Naive B cell (primary cell): ENCODE results near the gene ASTN2. TPM values are rescaled to one million over a fixed set of nuclear protein-coding genes. Genes with fewer than 3 reads are reported as not detected.

Source experiments
- ATAC-seq, 2 donors: fragments of 150-1000 bp; cut with Tn5 transposase; 2 replicates each; pipeline ENCODE4 v1.10.0; 2021; ENCODE audit warnings: low read depth in 2 of 2, mild to moderate bottlenecking in 2 of 2, moderate library complexity in 2 of 2
- DNase-seq: peaks from one replicate; pipeline ENCODE4 v3.0.0; 2022
- H3K27ac Mint-ChIP-seq, 6 donors: one replicate each; pipeline ENCODE4 v1.8.0; 2020 to 2022; ENCODE audit warnings: mild to moderate bottlenecking in 6 of 6, mixed read lengths in 6 of 6, moderate library complexity in 5 of 6, inconsistent platforms in 2 of 6
- H3K27me3 Mint-ChIP-seq, 3 donors: one replicate each; pipeline ENCODE4 v1.8.0; 2021 to 2022; ENCODE audit warnings: mixed read lengths in 3 of 3, mild to moderate bottlenecking in 1 of 3
- H3K36me3 Mint-ChIP-seq, 2 donors: one replicate each; pipeline ENCODE4 v1.8.0; 2020 to 2022; ENCODE audit warnings: mixed read lengths in 2 of 2, inconsistent platforms in 1 of 2, mild to moderate bottlenecking in 1 of 2
- H3K4me1 Mint-ChIP-seq, 3 donors: one replicate each; pipeline ENCODE4 v1.8.0; 2020 to 2022; ENCODE audit warnings: mixed read lengths in 3 of 3, inconsistent platforms in 1 of 3, mild to moderate bottlenecking in 1 of 3, moderate library complexity in 1 of 3
- H3K4me3 Mint-ChIP-seq, 8 donors: one replicate each; pipeline ENCODE4 v1.8.0; 2020 to 2022; ENCODE audit warnings: mild to moderate bottlenecking in 8 of 8, mixed read lengths in 8 of 8, moderate library complexity in 8 of 8, inconsistent platforms in 2 of 8
- H3K9me3 Mint-ChIP-seq, 7 donors: one replicate each; pipeline ENCODE4 v1.8.0; 2020 to 2022; ENCODE audit warnings: mixed read lengths in 7 of 7, mild to moderate bottlenecking in 5 of 7, inconsistent platforms in 2 of 7, moderate library complexity in 1 of 7
- polyA plus RNA-seq, 6 donors: library from polyadenylated mRNA; unstranded; fragments of 300-500 nt; fragmentation: Illumina TruSeq; gene quantifications; one replicate each; pipeline ENCODE4 v1.2.3, GENCODE V29; 2021; ENCODE audit warnings: low read depth in 6 of 6

ASTN2 gene
- polyA plus RNA-seq, 6 donors from 2014 or later = 0.89 to 2.5 (median 1.5) TPM; not detected in 1

DNA sequence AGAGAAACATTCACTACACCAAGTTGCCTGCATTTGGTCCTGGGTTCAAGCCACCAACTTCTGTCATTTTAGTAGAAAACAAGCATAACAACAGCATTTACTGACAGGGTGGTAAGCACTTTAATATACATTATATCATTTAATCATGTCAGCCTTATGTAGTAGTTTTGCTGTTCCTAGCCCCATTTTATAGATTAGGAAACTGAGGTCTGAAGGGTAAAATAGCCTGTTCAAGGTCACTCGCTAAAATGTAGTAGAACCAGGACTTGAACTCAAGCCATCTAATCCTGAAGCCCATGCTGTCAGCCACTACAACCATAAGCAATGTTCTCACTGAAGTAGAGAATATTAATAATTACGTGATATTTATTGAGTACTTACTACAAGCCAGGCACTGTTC lies 787.4 kb downstream of the ASTN2 start:
- DNase-seq = no peak
- Mint-ChIP-seq H3K27me3 (peaks cover 0 to 4% (median 0%) of the 10 kb centered on the region in 3 donors), H3K4me1 (no peaks in the 10 kb centered on the region), H3K4me3 (no peak overlapping the region), H3K36me3 (peaks cover 0 to 7% of the 10 kb centered on the region in 2 donors), H3K27ac (no peak overlapping the region), H3K9me3 (peaks cover 0 to 5% (median 0%) of the 10 kb centered on the region in 7 donors)
- no peak for ATAC-seq

DNA sequence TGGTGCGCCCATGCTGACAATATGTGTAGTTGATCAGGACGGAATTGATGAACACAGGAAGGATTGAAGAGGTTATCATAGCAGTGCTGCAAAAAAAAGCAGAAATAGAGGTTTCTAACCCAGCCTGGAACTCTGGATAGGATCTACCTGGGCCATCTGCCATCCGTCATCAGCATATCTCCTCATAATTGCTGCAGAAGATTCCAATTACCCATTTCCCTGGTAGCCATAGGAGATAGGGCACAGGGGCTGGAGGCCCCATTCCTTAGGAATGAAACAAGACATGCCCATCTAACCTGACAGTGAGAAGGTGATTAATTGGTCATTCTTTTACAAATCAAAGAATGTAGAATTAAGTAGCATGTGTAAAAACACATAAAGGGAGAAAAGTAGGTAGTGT lies 788.1 kb downstream of the ASTN2 start:
- DNase-seq (no peak), ATAC-seq (no peak)
- Mint-ChIP-seq H3K4me3 (no peak overlapping the region), H3K36me3 (peaks cover 0 to 7% of the 10 kb centered on the region in 2 donors), H3K4me1 (no peaks in the 10 kb centered on the region), H3K27me3 (peaks cover 0 to 4% (median 0%) of the 10 kb centered on the region in 3 donors), H3K9me3 (peaks cover 0 to 5% (median 0%) of the 10 kb centered on the region in 7 donors), H3K27ac (no peak overlapping the region)

DNA sequence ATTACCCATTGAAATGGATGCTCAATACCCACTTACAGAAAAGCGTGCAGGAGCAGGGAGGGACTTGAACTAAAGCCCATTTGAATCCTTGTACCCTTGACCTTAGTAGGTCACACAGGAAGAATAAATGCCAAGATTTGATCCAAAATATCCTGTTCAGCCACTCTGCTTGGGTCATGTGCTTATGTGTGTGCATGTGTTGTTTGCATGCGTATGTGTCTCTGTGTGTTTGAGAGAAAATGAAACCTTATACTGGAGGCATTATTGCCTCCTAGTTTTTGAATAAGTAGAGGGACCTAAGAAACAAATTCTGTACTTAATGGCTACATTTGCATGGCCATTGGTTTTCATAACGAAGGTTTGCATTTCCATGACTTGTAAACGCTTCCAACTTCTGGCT lies 791.1 kb downstream of the ASTN2 start:
- H3K4me3 Mint-ChIP-seq = no peak overlapping the region
- H3K4me1 Mint-ChIP-seq = no peaks in the 10 kb centered on the region
- peak overlapping the region in 1 of 6 donors; percentile 23 for H3K27ac Mint-ChIP-seq
- peaks cover 0 to 4% (median 0%) of the 10 kb centered on the region in 3 donors for H3K27me3 Mint-ChIP-seq
- ATAC-seq = no peak
- DNase-seq = no peak
- peaks cover 0 to 5% (median 0%) of the 10 kb centered on the region in 7 donors for H3K9me3 Mint-ChIP-seq
- H3K36me3 Mint-ChIP-seq = peaks cover 0 to 7% of the 10 kb centered on the region in 2 donors

DNA sequence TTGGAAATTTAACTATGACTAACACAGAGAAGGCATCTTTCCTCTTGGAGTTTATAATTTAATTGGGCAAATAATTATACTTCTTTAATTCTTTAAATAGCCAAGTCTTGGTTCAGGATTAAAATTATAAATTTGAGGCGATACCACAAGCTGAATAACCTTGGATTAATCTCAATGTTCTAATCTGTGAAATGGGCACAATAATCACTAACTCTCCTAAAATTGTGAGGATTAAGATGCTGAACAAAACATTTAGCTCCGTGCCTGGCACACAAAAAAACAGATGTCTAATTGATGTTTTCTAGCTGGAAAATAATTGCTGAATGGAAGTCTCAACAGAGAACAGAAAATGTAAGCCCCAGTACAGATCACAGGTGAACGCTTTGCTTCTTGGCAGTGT lies 797.5 kb downstream of the ASTN2 start:
- no peak for DNase-seq
- H3K27me3 Mint-ChIP-seq = no peaks in the 10 kb centered on the region

DNA sequence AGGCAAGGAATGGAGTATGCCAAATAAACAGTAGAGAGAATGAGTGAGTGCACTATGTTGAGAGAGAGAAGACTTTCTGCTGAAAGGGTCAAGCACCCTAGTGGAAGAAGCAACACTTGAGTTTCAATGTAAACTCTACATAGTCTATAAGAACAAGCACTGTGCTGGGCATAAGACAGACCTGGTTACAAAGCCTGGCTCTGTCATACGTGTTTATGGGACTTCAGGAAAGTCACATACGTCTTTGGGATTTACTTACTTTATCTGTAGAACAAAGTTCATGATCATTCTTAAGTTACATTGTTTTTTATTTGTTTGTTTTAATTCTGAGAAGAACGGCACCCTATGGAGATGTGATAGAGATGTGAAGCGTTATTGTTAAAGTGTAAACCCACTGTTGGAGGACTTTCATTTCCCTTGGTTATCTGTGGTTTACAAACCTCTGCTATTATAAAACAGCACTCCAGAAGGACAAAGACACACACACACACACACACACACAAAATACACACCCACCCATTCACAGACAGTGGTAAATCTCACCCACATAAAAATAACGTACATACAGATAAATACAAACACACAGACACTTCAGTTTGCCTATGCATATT lies 798.4 kb downstream of the ASTN2 start:
- ATAC-seq = no peak
- no peaks in the 10 kb centered on the region for H3K27me3 Mint-ChIP-seq
- no peaks in the 10 kb centered on the region for H3K4me1 Mint-ChIP-seq
- DNase-seq = no peak
- peaks cover 0 to 10% (median 8%) of the 10 kb centered on the region in 7 donors for H3K9me3 Mint-ChIP-seq
- peaks cover 0 to 15% of the 10 kb centered on the region in 2 donors for H3K36me3 Mint-ChIP-seq
- no peak overlapping the region for H3K27ac Mint-ChIP-seq
- H3K4me3 Mint-ChIP-seq = no peak overlapping the region

More for the DNA sequence above, 797.5 kb downstream of the ASTN2 start:
- H3K4me1 Mint-ChIP-seq = no peaks in the 10 kb centered on the region
- H3K36me3 Mint-ChIP-seq = peaks cover 0 to 13% of the 10 kb centered on the region in 2 donors
- H3K27ac Mint-ChIP-seq = no peak overlapping the region
- no peak for ATAC-seq
- no peak overlapping the region for H3K4me3 Mint-ChIP-seq
- peaks cover 0 to 10% (median 8%) of the 10 kb centered on the region in 7 donors for H3K9me3 Mint-ChIP-seq

DNA sequence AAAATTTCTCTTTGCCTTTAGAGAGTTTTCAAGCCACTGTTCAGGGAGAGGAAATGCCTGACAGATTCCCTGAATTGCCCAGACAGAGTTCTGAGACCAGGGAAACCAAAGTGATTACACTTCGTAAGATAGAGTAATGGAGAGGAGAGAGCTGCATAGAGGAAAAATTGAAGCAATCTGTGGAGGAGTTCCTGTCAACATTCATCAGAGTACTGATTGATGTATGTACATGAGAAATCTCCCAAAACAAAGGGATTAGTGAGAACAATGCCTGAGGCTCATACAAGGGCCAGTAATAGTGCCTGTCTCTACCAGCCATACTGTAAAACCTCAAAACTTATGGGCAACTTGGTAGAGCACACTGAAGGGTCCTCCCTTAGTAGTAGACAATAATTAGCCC lies 806.8 kb downstream of the ASTN2 start:
- ATAC-seq = no peak
- Mint-ChIP-seq H3K36me3 (peaks cover 0 to 8% of the 10 kb centered on the region in 2 donors), H3K9me3 (peaks cover 0 to 8% (median 3%) of the 10 kb centered on the region in 7 donors)

DNA sequence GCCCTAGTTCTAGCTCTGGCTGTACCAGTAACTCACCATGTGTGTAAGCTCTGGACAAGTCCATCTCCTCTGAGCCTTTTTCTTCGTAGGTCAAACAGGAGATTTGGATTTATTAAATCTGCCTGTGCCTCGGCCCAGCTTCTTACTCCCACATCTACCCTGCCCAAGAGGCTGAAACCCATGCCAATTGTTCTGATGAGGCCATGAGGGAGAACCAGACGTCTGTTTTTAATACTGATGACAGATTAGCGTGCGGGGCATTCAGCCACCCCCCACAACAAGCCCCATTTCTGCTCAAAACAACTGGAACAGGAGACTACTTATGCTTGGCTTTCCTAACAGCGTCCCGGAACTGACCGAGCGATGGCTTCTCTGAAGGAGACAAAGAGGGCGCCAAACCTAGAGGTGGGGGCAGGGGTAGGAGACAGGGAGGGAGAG lies 808.9 kb downstream of the ASTN2 start:
- no peaks in the 10 kb centered on the region for H3K4me1 Mint-ChIP-seq
- H3K4me3 Mint-ChIP-seq = no peak overlapping the region
- peaks cover 0 to 6% (median 0%) of the 10 kb centered on the region in 7 donors for H3K9me3 Mint-ChIP-seq
- H3K27ac Mint-ChIP-seq = no peak overlapping the region
- ATAC-seq (no peak), DNase-seq (no peak)
- no peaks in the 10 kb centered on the region for H3K36me3 Mint-ChIP-seq
- H3K27me3 Mint-ChIP-seq = peaks cover 0 to 4% (median 0%) of the 10 kb centered on the region in 3 donors

More for the DNA sequence above, 806.8 kb downstream of the ASTN2 start:
- H3K27ac Mint-ChIP-seq = no peak overlapping the region
- no peaks in the 10 kb centered on the region for H3K4me1 Mint-ChIP-seq
- H3K27me3 Mint-ChIP-seq = peaks cover 0 to 4% (median 0%) of the 10 kb centered on the region in 3 donors
- H3K4me3 Mint-ChIP-seq = no peak overlapping the region
- no peak for DNase-seq

DNA sequence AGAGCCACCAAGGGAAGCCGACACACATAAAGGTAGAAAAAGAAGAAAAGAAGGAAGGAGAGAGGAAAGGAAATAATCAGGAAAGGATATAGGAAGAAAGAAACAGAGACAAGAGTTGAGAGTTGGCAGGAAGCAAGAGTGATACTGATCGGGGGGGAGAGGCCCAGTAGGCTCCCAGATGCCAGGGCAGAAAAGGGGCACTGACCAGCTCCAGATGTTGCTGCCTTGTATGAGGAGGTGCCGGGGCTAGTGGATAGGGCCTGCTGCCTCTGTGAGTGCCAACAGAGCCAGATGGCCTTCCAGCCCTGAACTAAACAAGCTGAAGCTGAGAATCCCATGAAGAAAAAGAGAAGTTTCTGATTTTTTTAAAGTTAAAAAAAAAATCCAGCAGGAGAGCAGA lies 809.8 kb downstream of the ASTN2 start:
- no peak overlapping the region for H3K27ac Mint-ChIP-seq
- DNase-seq (no peak), ATAC-seq (no peak)
- no peaks in the 10 kb centered on the region for H3K36me3 Mint-ChIP-seq
- no peaks in the 10 kb centered on the region for H3K4me1 Mint-ChIP-seq
- H3K4me3 Mint-ChIP-seq = no peak overlapping the region
- peaks cover 0 to 4% (median 0%) of the 10 kb centered on the region in 3 donors for H3K27me3 Mint-ChIP-seq
- peaks cover 0 to 6% (median 0%) of the 10 kb centered on the region in 7 donors for H3K9me3 Mint-ChIP-seq

DNA sequence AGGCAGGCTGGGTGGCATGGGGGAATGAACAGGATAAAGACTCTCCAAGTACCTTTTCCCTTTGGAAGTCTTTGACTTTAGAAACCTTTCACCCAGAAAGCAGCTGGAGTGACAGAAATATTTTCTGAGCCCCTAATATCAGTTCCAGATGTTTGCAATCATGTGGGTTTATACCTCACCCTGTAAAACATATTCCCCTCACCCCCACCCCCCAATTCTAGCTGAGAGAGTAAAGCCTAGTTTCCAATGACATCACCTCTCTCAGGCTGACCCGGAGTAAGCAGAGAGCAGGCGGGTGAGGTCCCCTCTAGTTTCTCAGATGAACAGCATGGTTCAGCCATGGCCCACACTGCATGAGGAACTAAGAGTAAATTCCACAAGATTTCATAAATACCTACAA lies 810.6 kb downstream of the ASTN2 start:
- H3K36me3 Mint-ChIP-seq = no peaks in the 10 kb centered on the region
- peaks cover 0 to 6% (median 0%) of the 10 kb centered on the region in 7 donors for H3K9me3 Mint-ChIP-seq
- H3K27ac Mint-ChIP-seq = no peak overlapping the region
- ATAC-seq (no peak), DNase-seq (no peak)
- no peaks in the 10 kb centered on the region for H3K4me1 Mint-ChIP-seq
- peaks cover 0 to 4% (median 0%) of the 10 kb centered on the region in 3 donors for H3K27me3 Mint-ChIP-seq
- no peak overlapping the region for H3K4me3 Mint-ChIP-seq

DNA sequence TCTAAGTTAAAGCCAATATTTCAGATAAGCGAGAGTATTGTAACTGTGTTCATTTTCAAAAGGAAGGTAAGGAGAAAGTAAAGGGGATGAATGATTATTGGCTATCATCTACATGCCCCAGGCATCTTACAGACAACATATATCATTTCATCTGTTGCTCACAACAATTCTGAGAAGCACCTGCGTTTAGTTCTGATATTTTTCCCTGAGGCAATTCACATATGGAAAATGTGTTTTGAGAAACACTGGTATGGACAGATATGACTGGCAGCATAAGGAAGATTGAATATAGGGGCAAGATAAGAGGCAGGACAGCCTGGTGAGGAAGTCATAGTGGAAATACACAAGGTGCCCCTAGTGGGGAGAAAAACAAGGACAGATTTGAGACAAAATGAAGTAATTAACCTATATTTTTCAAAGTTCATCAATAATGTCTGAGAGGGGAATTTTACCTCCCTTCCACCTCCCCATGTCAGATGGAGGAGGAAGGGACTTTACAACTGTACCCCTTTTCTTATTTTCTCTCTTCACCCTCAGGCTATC lies 815.4 kb downstream of the ASTN2 start:
- DNase-seq (no peak), ATAC-seq (no peak)
- H3K27me3 Mint-ChIP-seq = no peaks in the 10 kb centered on the region
- H3K4me1 Mint-ChIP-seq = no peaks in the 10 kb centered on the region
- no peaks in the 10 kb centered on the region for H3K36me3 Mint-ChIP-seq
- no peaks in the 10 kb centered on the region for H3K9me3 Mint-ChIP-seq
- H3K4me3 Mint-ChIP-seq = no peak overlapping the region
- no peak overlapping the region for H3K27ac Mint-ChIP-seq

DNA sequence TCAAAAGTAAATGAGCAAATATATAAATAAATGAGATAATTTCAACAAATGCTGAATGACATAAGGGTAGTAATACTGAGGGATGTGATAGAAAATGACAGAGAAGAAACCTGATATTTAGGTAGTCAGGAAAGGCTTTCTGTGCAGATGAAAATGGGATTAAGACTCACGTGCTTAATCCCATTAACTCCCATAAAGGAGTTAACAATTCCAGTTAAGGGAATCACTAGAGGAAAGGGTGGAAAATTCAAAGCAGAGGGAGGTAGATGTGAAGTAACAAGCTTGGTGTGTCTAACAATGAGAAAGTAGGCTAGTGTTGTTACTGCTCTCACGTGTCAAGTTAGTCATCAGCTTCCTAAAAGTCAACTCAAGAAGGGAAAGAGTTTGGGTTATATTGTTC lies 818.2 kb downstream of the ASTN2 start:
- no peak for ATAC-seq
- H3K27ac Mint-ChIP-seq = no peak overlapping the region
- no peak overlapping the region for H3K4me3 Mint-ChIP-seq
- DNase-seq = no peak
- H3K9me3 Mint-ChIP-seq = no peaks in the 10 kb centered on the region
- no peaks in the 10 kb centered on the region for H3K4me1 Mint-ChIP-seq
- H3K27me3 Mint-ChIP-seq = no peaks in the 10 kb centered on the region
- H3K36me3 Mint-ChIP-seq = no peaks in the 10 kb centered on the region

DNA sequence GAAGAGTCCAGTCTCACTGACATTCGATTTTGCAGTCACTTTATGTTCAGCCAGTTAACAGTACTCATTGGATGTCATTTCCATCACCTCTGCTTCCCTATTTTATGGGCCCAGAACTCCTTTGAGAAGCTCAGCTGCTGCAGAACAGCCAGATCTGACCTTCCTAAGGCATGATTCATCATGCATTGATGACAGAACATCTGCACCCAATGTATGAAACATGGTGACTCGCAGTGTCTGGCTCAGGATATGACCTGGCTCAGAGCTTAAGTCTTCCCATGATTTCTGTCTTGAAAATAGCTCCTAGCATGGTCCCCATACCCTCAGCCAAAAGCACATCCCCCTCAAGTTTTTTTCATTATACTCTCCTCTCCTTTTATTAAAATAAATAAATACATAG lies 820.3 kb downstream of the ASTN2 start:
- H3K27ac Mint-ChIP-seq = no peak overlapping the region
- no peak overlapping the region for H3K4me3 Mint-ChIP-seq
- H3K27me3 Mint-ChIP-seq = no peaks in the 10 kb centered on the region
- H3K36me3 Mint-ChIP-seq = peaks cover 3 to 4% of the 10 kb centered on the region in 2 donors
- H3K9me3 Mint-ChIP-seq = peaks cover 0 to 4% (median 2%) of the 10 kb centered on the region in 7 donors
- DNase-seq (no peak), ATAC-seq (no peak)
- no peaks in the 10 kb centered on the region for H3K4me1 Mint-ChIP-seq

DNA sequence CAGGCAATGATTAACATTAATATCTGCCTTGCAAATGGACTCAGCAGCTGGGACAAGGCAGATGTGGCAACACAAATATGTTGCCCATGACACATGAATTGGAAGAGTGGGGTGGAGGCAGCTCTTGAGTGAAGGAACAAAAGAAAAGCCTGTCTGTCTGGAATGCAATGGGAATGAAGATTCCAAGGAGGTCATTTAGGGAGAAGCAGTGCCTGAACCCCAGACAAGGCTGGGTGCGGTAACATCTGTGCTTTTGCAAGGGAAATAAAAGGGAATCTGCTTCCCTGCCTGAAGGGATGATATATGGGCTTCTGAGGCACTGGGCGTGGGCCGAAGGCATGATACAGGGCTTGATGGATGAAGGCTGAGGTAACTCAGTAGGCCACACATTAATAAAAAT lies 821.9 kb downstream of the ASTN2 start:
- peaks cover 7 to 17% of the 10 kb centered on the region in 2 donors for H3K36me3 Mint-ChIP-seq
- H3K27me3 Mint-ChIP-seq = no peaks in the 10 kb centered on the region
- no peak overlapping the region for H3K27ac Mint-ChIP-seq
- ATAC-seq = no peak
- H3K4me3 Mint-ChIP-seq = no peak overlapping the region
- no peaks in the 10 kb centered on the region for H3K4me1 Mint-ChIP-seq
- H3K9me3 Mint-ChIP-seq = peaks cover 3 to 19% (median 17%) of the 10 kb centered on the region in 7 donors
- no peak for DNase-seq
